Osteoblast (primary cell): ENCODE measurements around the gene CDK5RAP2. TPM values are rescaled to one million over a fixed set of nuclear protein-coding genes. Genes with fewer than 3 reads are reported as not detected.

ENCODE experiments used
- DNase-seq: peaks from one replicate; pipeline ENCODE4 v3.0.0; 2011; ENCODE audit warnings: low spot score, mixed read lengths; ENCODE audit not compliant: insufficient read length; ENCODE audit errors: missing footprints
- H2AFZ ChIP-seq: 2 replicates; pipeline ENCODE4 v1.6.0; 2011; ENCODE audit warnings: mild to moderate bottlenecking, low read length
- H3K27ac ChIP-seq: 2 replicates; pipeline ENCODE4 v1.5.1; 2011; ENCODE audit warnings: mild to moderate bottlenecking, low read depth, low read length, moderate library complexity
- H3K27me3 ChIP-seq: 2 replicates; pipeline ENCODE4 v1.6.0; 2012; ENCODE audit warnings: mild to moderate bottlenecking, control low read depth, inconsistent platforms, low read length, moderate library complexity; ENCODE audit not compliant: insufficient read depth
- H3K36me3 ChIP-seq: 2 replicates; pipeline ENCODE4 v1.5.1; 2011; ENCODE audit warnings: mild to moderate bottlenecking, low read length, control low read depth, moderate library complexity; ENCODE audit not compliant: insufficient read depth
- H3K4me1 ChIP-seq: 2 replicates; pipeline ENCODE4 v1.5.1; 2011; ENCODE audit warnings: mild to moderate bottlenecking, low read length, control low read depth, moderate library complexity; ENCODE audit not compliant: insufficient read depth
- H3K4me2 ChIP-seq: 2 replicates; pipeline ENCODE4 v1.6.0; 2011; ENCODE audit warnings: mild to moderate bottlenecking, low read length; ENCODE audit not compliant: insufficient read depth
- H3K4me3 ChIP-seq: fragments of 200-600 bp; sonication (generic); 3 replicates; pipeline ENCODE4 v1.5.1; 2012; ENCODE audit warnings: mild to moderate bottlenecking, low read length, inconsistent platforms; ENCODE audit not compliant: insufficient read depth
- H3K79me2 ChIP-seq: 2 replicates; pipeline ENCODE4 v1.6.0; 2012; ENCODE audit warnings: mild to moderate bottlenecking, low read length, control low read depth, inconsistent platforms; ENCODE audit not compliant: insufficient read depth
- H3K9me3 ChIP-seq: 2 replicates; pipeline ENCODE4 v1.5.1; 2011; ENCODE audit warnings: low read depth, low read length, control low read depth
- H4K20me1 ChIP-seq: 2 replicates; pipeline ENCODE4 v1.6.0; 2012; ENCODE audit warnings: mild to moderate bottlenecking, low read length, control low read depth; ENCODE audit not compliant: insufficient read depth
- total RNA-seq: library from RNA; depleted of rRNA; stranded (reverse); fragments of >200 nt; gene quantifications from 2 replicates; pipeline ENCODE4 v1.2.3, GENCODE V29; 2012
- TF ChIP-seq, protein P1 (sequence below): IDR thresholded peaks from 2 replicates; pipeline ENCODE4 v1.5.1; 2011; ENCODE audit warnings: mild to moderate bottlenecking, low read depth, low read length, moderate library complexity; ENCODE audit errors: extremely low read depth

Gene CDK5RAP2
- total RNA-seq, 1 donor = 59.7 TPM

- H3K4me2 ChIP-seq = no peak overlapping the region
- H3K4me3 ChIP-seq = no peak overlapping the region
- no peaks in the 10 kb centered on the region for H3K9me3 ChIP-seq
- H3K79me2 ChIP-seq = peaks cover 42% of the 10 kb centered on the region
- peaks cover 21% of the 10 kb centered on the region for H3K36me3 ChIP-seq
- H2AFZ ChIP-seq = no peak overlapping the region
- no peak overlapping the region for H3K27ac ChIP-seq
- H3K27me3 ChIP-seq = no peaks in the 10 kb centered on the region
- H4K20me1 ChIP-seq = no peaks in the 10 kb centered on the region
- no peaks in the 10 kb centered on the region for H3K4me1 ChIP-seq
- DNase-seq = no peak
- TF ChIP-seq, protein P1, sequence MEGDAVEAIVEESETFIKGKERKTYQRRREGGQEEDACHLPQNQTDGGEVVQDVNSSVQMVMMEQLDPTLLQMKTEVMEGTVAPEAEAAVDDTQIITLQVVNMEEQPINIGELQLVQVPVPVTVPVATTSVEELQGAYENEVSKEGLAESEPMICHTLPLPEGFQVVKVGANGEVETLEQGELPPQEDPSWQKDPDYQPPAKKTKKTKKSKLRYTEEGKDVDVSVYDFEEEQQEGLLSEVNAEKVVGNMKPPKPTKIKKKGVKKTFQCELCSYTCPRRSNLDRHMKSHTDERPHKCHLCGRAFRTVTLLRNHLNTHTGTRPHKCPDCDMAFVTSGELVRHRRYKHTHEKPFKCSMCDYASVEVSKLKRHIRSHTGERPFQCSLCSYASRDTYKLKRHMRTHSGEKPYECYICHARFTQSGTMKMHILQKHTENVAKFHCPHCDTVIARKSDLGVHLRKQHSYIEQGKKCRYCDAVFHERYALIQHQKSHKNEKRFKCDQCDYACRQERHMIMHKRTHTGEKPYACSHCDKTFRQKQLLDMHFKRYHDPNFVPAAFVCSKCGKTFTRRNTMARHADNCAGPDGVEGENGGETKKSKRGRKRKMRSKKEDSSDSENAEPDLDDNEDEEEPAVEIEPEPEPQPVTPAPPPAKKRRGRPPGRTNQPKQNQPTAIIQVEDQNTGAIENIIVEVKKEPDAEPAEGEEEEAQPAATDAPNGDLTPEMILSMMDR = no peak
Measured at GRCh38 chr9:120564589-120564988, 15.4 kb downstream of the CDK5RAP2 start.

- Histone ChIP-seq H3K27me3 (no peaks in the 10 kb centered on the region), H2AFZ (no peak overlapping the region), H3K36me3 (peaks cover 5% of the 10 kb centered on the region), H3K4me3 (no peak overlapping the region), H3K4me1 (no peaks in the 10 kb centered on the region), H3K27ac (no peak overlapping the region), H3K4me2 (no peak overlapping the region), H3K9me3 (no peaks in the 10 kb centered on the region), H3K79me2 (peaks cover 46% of the 10 kb centered on the region), H4K20me1 (no peaks in the 10 kb centered on the region)
- TF ChIP-seq, protein P1 = no peak
- DNase-seq = peak; percentile 49
Measured at GRCh38 chr9:120562861-120563443, 17.0 kb downstream of the CDK5RAP2 start.

DNA sequence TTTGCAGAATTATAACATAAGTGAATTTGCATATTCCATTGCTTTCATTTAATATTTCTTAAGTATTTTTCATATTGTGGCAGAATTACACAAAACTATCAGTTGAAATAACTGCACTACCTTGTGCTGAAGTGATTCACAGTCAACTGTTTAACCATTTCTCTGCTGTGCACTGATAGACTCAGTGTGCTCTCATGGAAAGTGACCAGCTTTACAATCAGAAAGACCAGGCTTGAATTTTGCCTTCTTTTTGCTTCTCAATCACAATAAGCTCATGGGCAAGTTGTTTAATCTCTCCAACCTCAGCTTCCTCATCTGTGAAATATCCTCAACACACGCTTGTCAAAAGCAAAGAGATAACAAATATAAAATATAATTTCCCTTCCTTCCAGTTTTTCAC lies 18.3 kb downstream of the CDK5RAP2 start:
- H3K4me2 ChIP-seq = no peak overlapping the region
- DNase-seq = no peak
- peaks cover 50% of the 10 kb centered on the region for H3K79me2 ChIP-seq

DNA sequence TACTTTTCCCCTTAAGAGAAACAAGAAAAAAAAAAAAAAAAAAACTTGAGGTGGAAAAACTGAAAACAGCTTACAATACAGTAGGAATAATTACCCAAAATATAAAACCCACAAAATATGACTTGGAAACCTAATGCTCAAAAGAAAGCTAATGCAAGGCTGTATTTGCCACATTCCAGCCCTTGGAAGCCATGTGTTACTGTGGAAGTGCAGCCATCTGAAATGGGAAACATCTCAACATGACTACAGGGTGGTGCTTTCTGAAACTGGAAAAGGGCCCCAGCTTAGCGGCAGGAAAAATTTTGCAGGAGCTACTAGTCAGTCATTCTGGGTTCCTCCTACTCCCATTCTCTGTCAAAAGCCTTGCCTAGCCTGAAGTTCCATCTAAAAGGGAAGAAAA lies 20.4 kb downstream of the CDK5RAP2 start:
- H4K20me1 ChIP-seq = no peaks in the 10 kb centered on the region
- H3K4me1 ChIP-seq = no peaks in the 10 kb centered on the region
- no peak overlapping the region for H3K4me2 ChIP-seq
- peaks cover 3% of the 10 kb centered on the region for H3K36me3 ChIP-seq
- peaks cover 40% of the 10 kb centered on the region for H3K79me2 ChIP-seq
- no peaks in the 10 kb centered on the region for H3K27me3 ChIP-seq
- no peaks in the 10 kb centered on the region for H3K9me3 ChIP-seq
- H3K27ac ChIP-seq = no peak overlapping the region
- no peak for DNase-seq
- H2AFZ ChIP-seq = peak overlapping the region; percentile 15
- no peak overlapping the region for H3K4me3 ChIP-seq
- TF ChIP-seq, protein P1 = no peak

More for the DNA sequence above, 18.3 kb downstream of the CDK5RAP2 start:
- Histone ChIP-seq H4K20me1 (no peaks in the 10 kb centered on the region), H2AFZ (no peak overlapping the region), H3K4me1 (no peaks in the 10 kb centered on the region), H3K4me3 (no peak overlapping the region), H3K36me3 (no peaks in the 10 kb centered on the region), H3K9me3 (no peaks in the 10 kb centered on the region), H3K27me3 (no peaks in the 10 kb centered on the region), H3K27ac (no peak overlapping the region)
- TF ChIP-seq, protein P1 = no peak
